ENCODE results near the gene FGFR1OP2.

GRCh38 chr12:27008081-27008480 is 69.8 kb downstream of the FGFR1OP2 start:
- TF ChIP-seq CTCF (IDR thresholded peaks at IDR 0.05 in 4 of 5, conservative IDR thresholded peaks at IDR 0.05 in 1 of 5) (no peak), POLR2A (IDR thresholded peaks at IDR 0.05) (no peak)

Data from gastrocnemius medialis (tissue), 4 donors.